GM18507 (cell line): Measurements from ENCODE around the gene PSMG3.

Experiments used
- DNase-seq: peaks from one replicate; pipeline ENCODE4 v3.0.0; 2011; ENCODE audit warnings: low read depth; ENCODE audit not compliant: insufficient read length; ENCODE audit errors: extremely low spot score
- FAIRE-seq: peaks from 2 replicates; lab custom pipeline; 2011; peaks lifted over from hg19 to GRCh38; lab: Jason Lieb, UNC

PSMG3 gene, protein sequence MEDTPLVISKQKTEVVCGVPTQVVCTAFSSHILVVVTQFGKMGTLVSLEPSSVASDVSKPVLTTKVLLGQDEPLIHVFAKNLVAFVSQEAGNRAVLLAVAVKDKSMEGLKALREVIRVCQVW

DNA sequence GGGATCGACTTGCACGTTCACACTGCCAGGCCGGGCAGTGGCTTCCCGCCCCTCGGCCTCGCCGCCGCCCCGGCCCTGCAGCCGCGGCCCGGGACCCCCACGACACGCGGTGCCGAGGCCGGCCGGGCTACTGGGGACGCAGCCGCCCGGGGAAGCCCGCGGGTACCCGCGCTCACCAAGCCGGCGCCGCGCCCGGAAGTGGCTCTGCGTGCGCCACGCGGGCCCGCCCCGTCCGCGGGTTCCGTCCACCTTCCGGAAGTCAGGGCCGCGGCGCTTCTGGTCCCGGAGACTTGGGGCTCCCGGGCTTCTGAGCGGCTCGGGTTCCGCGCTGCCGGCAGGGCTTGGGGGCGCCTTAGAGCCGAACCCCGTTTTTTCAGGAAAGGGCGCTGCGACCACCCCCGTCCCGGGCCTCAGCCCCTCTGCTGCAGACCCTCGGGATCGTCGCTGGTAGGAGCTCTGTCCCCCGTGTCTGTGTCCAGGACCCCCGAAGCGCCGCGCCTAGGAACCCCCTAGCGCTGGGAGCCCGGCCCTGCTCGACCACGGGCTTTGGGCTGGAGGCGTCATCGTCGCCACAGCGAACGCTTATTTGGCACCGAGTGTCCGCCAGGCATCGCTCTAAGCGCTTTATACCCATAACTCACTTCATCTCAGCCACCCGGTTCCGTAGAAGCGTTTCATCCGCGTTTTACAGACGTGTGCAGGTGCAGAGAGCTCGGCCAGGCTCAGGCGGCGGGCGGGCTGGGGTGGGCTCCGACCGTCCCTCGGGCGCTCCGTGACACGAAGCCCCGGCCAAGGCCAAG is at the start of gene PSMG3:
Gene PSMG3 (minus strand): TSS at position 200 of the 800 bp plus-strand sequence. CDS start 693 bp downstream, outside the sequence.
- DNase-seq (peak; percentile 97), FAIRE-seq (peak; percentile 72)

DNA sequence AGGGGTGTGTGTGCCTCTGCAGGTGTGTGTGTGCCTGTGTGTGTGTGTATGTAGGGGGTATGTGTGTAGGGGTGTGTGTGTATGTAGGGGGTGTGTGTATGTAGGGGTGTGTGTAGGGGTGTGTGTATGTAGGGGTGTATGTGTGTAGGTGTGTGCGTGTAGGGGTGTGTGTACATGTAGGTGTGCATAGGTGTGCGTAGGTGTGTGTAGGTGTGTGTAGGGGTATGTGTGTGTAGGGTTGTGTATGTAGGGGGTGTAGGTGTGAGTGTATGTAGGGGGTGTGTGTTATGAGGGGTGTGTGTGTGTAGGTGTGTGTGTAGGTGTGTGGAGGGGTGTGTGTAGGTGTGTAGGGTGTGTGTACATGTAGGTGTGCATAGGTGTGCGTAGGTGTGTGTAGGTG is 48.6 kb upstream of the PSMG3 start:
- DNase-seq (no peak), FAIRE-seq (no peak)

DNA sequence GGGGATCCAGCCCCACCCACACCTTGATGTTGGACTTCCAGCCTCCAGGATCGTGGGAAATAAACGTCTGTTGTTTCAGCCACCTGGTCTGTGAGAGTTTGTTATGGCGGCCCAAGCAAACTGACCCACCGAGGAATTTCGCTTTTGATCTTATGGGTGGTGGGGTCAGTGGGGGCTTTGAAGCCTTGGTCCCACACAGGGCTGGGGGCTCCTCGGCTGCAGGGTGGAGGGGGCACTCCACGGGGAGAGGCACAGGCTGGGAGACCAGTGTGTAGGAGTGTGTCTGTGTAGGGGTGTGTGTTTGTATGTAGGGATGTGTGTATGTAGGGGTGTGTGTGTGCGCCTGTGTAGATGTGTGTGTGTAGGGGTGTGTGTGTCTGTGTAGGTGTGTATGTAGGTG is 48.1 kb upstream of the PSMG3 start:
- DNase-seq (no peak), FAIRE-seq (no peak)

DNA sequence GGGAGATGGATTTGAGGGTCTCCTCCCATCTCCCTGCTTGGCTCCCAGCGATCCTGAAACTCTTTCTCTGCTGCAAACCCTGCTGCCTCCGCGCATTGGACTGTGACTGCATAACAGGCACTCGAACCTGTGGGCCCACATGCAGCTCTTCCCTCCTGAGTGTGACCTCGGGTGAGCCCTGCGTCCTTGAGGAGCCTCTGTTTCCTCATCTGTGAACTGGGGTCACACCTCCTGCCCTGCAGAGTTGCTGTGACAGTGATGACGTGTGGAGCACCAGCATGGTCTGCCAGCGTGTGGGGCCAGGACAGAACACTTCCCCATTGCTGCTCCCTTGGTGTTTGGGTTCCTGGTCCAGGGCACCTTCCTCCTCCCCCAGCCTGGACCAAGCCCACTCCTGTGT is 46.9 kb upstream of the PSMG3 start:
- DNase-seq (no peak), FAIRE-seq (no peak)

DNA sequence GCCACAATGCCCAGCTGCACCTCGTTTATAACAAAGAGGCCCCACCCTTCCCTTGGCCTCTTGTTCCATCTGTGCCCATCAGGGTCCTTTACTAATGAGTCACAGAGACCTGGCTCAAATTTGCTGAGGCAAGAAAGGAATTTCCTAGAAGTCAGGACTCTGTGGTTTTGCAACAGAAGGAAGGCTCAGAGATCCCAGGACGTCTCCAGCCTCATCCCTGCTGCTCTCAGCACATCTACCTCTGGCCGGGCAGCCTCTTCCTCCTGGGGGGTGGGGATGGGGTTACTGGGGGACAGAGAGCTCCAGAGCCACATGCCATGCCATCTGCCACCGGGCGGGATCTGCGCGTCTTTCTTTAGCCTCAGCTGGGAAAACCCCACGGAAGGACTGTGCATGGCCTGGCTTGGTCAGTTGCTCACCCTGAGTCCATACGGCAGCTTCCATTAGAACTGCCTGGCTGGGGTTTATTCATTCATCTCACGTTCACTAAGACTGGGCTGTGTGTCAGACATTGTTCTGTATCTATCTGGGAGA is 41.9 kb upstream of the PSMG3 start:
- no peak for FAIRE-seq

DNA sequence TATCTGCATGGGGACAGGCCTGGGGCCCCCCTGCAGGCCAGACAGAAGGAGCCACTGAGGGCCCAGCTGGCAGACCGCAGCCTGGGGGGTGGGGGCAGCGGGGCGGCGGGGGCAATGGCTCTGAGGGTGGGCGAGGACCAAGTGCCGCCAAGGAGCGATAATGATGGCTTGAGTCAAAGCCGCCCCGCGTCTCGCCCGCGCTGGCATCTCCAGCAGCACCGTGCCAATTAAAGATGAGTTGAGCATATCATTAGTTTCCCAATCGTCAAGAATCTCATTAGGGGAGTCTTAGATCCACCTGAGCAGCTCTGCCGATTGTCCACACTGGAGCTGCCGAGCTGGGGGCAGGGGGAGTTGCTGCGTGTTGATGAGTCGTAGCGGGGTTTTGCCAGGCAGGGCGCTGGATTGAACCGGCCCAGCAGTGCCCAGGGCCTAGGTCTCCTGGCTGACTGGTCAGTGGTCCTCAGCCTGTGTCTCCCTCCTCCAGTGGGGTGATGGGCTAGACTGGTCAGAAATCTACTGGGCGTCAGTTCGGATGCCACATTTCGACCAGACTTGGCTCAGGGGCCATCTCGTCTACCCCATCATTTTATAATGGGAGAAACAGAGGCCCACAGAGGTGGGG is 41.0 kb upstream of the PSMG3 start:
- DNase-seq, result no peak

More for the DNA sequence above, 41.9 kb upstream of the PSMG3 start:
- no peak for DNase-seq

DNA sequence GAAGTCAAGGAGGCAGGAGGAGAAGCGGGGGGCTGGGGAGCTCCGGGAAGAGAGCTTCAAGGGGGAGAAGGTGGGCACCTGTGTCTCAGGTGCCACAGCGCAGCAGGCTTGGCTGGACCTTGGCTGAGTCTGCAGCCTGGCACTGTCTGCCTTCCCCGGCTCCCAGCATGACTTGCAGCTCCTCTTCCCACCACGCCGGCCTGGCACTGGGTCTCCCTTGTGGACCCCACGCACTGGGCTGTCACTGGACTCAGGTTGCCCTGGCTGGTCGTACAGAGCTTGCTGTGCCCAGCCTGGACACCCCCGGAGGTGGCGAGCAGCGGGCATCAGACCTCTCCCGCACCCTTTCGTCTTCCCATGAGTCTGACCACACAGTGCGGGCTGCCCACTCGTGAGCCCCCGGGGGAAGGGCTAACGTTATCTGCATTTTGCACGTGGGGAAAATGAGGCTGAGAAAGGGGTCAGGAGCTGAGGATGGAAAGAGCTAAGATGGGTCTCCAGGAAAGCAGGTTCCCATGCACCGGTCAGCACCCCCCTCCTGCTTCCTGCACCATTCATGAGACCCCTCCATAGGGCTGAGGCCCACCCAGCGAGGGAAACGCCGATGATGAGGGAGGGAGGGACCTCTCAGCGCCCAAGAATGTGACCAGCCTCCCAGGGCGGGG is 40.3 kb upstream of the PSMG3 start:
- FAIRE-seq, result no peak
- DNase-seq, result no peak

More for the DNA sequence above, 41.0 kb upstream of the PSMG3 start:
- FAIRE-seq, result no peak

DNA sequence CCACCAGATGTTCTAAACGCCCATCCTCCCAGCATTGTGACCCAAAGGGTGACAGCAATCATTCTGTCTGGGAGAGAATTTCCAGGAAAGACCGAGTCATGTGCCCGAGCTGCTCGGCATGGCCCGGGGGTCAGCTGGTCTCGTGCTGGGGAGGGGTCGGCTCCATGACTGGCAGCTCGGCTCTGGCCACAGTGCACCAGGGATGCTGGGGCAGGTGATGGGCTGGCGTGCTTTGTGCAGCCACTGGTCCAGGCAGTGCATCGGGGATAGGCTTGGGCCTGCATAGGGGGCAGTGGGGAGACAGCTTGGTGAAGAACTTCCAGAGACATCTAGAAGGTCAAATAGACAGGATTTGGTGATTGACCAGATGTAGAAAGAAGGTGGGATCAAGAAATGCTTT is 39.2 kb upstream of the PSMG3 start:
- DNase-seq (no peak), FAIRE-seq (no peak)

DNA sequence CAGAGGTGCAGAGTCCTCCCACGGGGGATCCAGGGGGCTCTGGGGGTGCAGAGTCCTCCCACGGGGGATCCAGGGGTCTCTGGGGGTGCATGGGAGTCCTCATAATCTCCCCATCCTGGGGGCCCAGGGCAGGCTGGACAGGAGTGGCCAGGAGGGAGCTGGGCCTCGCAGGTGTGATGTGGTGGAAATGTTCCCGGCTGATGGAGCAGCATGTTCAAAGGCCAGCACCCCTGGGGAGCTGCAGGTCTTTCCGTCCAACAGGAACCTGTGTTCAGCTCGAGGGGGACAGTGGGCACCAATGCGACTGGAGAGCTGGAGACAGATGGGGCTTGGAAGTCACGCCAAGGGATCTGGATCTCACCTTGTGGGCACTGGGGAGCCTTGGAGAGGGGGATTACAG is 38.5 kb upstream of the PSMG3 start:
- DNase-seq, result no peak
- FAIRE-seq, result no peak

DNA sequence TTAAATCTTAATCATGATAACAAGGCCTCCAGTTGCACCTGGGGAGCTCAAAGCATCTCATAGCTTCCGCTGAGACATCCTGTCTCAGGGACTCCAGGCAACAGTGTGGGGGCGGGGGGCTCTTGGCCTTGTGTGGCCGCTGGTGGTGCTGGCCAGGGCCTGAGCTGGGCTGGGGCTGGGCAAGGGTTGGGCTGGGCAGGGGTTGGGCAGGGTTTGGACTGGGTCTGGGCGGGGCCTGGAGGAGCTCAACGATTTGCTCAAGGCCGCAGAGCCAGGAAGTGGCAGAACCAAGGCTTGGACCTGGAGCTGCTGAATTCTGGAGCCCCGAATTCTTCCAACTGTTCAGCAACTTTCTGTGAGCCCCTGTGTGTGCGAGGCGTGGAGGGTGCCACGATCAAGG is 37.9 kb upstream of the PSMG3 start:
- DNase-seq, result no peak
- no peak for FAIRE-seq

DNA sequence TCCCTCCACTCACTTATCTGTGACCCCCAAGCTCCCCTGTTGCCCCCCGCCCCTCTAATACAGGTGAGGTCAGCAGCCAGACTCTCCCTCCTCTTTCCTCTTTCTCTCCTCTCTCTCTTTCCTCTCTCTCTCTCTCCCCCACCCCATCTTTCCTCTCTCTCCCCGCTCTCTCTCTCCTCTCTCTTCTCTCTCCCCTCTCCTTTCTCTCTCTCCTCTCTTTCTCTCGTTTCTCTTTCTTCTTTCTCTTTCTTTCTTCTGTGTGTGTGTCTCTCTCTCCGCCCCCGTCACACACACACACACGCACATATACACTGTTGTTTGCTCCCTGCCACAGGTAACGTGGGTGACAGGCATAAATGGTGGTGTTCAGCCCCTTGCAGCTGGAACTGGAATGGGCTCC is 37.2 kb upstream of the PSMG3 start:
- FAIRE-seq, result no peak
- DNase-seq, result no peak

DNA sequence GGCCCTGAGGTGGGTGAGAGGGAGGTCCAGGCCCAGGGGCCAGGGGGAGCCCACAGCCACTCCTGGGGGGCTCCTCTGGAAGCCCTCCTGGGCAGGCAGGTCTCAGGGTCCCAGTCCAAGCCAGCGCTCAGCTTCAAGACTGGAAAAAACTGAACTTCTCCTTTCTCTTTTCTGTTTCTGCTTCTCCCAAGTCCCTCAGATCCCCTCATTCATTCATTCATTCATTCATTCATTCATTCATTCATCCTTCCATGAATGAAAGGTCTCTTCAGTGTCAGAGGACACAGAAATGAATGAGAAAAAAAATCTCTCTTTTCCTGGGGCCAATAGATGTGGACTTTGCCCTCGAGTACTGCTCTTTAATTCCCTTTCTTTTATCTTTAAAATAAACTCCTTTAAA is 34.6 kb upstream of the PSMG3 start:
- DNase-seq (no peak), FAIRE-seq (no peak)

DNA sequence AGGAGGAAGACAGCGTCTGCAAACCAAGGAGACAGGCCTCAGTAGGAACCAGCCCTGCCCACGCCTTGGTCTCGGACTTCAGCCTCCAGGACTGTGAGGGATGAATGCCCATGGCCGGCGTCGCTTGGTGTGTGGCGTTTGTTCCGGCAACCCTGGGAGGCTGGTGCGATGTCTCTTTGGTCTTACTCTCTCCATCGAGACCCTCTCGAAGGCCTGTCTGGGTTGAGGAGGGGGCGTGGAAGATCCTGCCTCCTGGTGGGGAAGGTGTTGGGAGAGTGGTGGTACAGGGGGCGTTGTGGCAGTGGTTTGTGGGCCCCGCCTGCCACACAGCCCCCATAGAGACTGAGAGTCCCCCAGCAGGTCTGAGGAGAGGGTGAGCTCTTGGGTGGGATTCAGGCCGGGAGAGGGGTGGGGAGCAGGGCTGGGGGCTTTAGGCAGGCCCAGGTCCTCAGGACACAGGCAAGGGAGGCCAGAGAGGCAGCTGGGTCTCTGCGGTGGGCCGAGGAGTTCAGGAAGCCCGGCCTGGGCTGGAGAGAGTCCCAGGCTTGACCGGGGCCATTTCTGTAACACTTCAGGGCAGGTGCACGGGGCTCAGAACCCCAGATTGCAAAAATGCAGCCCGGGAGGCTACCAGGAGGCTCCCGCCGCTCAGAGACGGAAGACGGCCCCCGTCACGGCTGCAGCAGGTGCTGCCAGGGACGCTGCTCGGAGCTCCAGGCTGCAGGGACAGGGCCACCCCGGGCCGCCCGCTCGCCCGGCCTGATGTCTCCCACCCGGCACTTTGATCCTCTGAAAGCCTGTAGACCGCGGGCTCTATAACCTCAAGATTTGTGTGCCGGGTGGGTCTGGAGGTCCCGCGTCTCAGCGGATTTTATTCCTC is 33.8 kb upstream of the PSMG3 start:
- DNase-seq, result no peak
- FAIRE-seq, result no peak

DNA sequence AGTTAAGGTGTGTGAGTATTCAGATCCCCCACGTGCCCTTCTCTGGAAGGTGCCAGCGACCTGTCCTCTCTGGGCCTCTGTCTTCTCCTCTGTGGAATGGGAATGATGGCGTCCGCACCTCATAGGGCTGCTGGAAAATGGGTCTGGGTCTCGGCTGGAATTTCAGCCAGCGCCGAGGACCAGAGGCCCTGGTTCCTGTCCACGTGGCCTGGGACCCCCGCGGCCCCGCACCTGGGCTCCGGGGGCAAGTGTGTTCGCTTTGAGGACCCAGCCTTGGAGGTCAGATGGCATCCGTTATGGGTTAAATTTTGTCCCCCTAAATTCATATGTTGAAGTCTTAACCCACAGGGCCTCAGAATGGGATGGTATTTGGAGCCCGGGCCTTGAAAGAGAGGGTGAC is 32.6 kb upstream of the PSMG3 start:
- FAIRE-seq (no peak), DNase-seq (no peak)

DNA sequence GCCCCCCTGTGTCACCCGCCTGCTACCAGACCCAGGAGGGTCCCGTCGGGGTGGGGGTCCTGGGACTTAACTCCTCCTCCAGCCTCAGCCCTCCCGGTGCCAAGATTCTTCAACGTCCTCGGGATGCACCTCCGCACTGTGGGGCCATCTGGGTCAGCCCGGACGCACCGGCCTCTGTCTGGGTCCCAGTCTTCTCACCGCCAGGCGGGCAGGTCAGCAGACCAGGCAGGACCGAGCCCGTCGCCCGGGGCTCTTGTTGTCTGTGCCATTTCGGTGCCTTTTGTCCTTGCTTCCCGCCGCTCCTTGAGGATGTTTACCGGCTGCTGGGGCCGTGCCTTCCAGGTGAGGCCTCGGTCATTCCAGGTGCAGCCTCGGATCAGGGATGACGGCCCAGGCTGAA is 32.1 kb upstream of the PSMG3 start:
- FAIRE-seq, result no peak
- no peak for DNase-seq

DNA sequence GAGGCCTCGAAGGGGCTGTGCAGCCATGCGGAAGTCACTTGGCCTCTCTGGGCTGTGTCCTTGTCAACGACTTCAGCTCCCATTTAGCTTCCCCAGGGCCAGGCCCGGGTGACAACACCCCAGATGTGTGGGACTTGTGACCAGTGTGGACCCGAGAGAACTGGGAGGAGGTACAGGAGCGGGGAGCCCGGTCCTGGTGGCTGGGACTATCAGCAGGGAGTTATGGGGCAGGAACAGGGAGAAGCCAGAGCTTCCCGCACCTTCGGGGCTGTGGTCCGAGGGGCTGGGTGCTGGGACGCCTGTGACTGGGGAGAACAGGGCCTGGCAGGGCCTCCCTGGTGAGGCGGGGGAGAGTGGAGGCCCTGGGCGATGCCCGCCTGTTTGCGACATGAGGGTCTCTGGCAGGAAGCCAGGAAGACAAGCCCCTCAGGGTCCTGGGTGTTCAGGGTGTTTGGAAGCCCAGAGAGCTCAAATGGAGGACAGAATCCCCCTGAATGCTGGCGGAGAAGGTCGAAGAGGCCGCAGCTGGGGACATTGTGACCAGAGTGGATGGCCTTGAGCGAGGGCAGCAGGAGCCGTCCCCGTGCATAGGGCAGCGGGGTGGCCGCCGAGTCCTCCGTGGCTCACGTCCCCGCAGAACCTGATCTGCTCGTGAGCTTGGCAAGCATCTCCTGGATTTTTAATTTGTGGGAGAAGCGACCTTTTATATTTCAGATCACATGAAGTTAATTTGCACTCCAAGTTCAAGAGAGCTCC is 30.0 kb upstream of the PSMG3 start:
- FAIRE-seq (no peak), DNase-seq (no peak)

DNA sequence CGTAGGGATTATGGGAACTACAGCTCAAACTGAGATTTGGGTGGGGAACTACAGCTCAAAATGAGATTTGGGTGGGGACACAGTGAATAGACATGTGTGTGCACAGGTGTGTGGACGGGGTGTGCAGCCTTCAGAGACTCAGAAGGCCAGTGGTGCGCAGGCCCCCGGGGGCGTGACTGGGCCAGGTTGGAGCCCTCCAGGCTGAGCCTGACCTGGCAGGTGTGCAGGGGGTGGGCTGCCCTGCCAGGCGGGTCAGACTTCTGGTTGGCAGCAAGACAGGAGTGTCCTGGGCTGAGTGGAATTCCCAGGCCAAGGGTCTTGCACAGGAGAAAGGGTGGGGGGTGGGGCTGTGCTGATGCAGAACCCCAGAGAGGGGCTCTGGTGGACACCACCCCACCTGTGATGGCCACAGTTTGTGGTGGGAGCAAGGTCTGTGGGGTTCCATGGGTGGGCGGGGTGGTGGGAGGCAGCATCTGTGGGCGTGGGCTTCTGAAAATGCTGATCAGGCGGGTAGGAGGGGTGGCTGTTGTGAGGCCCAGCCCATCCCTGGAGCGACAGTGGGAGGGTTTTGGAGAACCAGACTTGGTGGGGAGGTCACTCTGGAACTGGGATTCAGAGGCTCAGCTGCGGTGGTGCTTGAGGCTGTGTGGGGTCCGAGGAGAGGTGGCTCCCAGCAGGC is 29.3 kb upstream of the PSMG3 start:
- no peak for FAIRE-seq
- DNase-seq, result no peak

DNA sequence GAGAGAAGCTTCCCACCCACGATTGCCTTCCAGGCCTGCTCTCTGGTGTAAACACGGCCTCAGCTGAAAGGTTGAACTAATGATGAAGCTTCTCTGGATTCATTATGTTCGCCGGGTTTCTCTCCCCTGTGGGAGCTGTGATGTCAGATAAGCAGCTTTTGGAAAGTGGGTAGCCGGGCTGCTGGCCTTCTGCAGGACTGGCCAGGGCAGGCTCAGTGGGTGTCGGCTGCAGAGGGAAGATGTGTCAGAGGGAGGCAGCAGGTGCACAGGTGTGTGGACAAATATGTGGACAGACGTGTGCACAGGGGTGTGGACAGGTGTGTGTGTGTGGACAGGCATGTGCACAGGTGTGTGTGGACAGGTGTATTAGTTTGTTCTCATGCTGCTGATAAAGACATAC is 28.5 kb upstream of the PSMG3 start:
- no peak for DNase-seq
- no peak for FAIRE-seq
